GM12891 (cell line): Measurements from ENCODE around the gene ABHD14A.

Experiments used
- DNase-seq: peaks from one replicate; pipeline ENCODE4 v3.0.0; 2011; ENCODE audit warnings: low spot score; ENCODE audit not compliant: insufficient read length
- FAIRE-seq: peaks from 2 replicates; lab custom pipeline; 2011; peaks lifted over from hg19 to GRCh38; lab: Jason Lieb, UNC
- PAX5 ChIP-seq: IDR thresholded peaks from 2 replicates; pipeline ENCODE4 v1.6.1; 2011; ENCODE audit warnings: low read length, moderate library complexity, mild to moderate bottlenecking; ENCODE audit not compliant: insufficient read depth, severe bottlenecking
- POLR2A ChIP-seq: IDR thresholded peaks from 2 replicates; pipeline ENCODE4 v1.6.1; 2011; ENCODE audit warnings: low read depth, low read length, control low read depth
- POLR2AphosphoS5 ChIP-seq: IDR thresholded peaks from 2 replicates; pipeline ENCODE4 v1.6.1; 2011; ENCODE audit warnings: low read depth, low read length, control low read depth
- POU2F2 ChIP-seq: IDR thresholded peaks from 2 replicates; pipeline ENCODE4 v1.6.1; 2011; ENCODE audit warnings: low read depth, mild to moderate bottlenecking, control low read depth, low read length, moderate library complexity
- SPI1 ChIP-seq: IDR thresholded peaks from 2 replicates; pipeline ENCODE4 v1.6.1; 2011; ENCODE audit warnings: low read depth, low read length, control low read depth
- TAF1 ChIP-seq: IDR thresholded peaks from 2 replicates; pipeline ENCODE4 v1.6.1; 2011; ENCODE audit warnings: low read depth, low read length, control low read depth

The ABHD14A gene

DNA sequence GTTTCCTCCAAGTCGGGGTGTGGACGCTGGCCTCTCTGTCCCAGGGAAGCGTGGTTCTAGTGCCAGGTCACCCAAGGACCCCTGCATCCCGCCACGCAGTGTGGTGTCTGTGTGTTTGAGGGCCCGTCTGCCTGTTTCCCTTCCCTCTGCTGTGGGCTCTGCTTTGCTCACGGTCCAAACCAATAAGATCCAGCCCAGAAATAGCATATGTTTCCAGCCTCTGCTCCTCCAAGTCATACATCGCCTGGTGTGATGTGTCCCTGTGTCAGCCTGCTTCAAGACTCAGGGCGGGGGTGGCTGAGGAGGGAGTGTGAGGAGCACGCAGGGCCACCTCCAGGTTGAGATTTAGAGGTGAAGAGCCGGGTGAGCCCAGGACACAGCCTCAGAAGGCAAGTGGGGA, 42.7 kb downstream of the ABHD14A start:
- TF ChIP-seq POLR2AphosphoS5 (no peak), PAX5 (no peak)
- FAIRE-seq: no peak
- DNase-seq: no peak

DNA sequence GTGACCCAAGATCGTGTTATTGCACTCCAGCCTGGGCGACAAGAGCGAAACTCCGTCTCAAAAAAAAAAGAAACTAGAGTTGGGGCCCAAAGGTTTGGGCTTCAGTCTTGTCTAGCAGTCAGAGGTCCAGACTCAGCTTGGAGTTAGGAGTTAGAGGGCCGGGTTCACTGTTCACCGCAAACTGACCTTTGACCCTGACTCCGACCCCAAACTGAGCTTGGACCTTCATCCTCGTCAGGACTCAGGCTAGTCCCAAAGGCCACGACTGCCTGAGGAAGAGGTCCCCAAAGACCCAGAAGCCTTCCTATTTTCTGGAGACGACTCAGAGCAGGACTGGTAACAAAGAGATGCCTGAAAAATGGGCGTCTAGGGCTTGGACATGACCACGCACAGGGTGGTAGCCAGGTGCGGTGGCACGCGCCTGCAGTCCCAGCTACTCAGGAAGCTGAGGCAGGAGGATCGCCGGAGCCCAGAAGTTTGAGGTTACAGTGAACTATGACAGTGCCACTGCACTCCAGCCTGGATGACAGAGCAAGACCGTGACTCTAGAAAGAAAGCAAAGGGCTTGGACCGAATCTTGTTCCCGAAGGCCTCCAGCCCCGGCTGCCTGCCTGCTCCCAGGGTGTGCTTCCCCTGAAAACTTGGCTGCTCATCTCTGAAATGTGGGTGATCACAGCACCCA, 43.6 kb downstream of the ABHD14A start:
- DNase-seq: no peak
- FAIRE-seq: no peak
- no peak for TF ChIP-seq PAX5
- no peak for TF ChIP-seq POLR2A
- no peak for TF ChIP-seq TAF1
- TF ChIP-seq POLR2AphosphoS5: no peak
- no peak for TF ChIP-seq POU2F2
- TF ChIP-seq SPI1: no peak

DNA sequence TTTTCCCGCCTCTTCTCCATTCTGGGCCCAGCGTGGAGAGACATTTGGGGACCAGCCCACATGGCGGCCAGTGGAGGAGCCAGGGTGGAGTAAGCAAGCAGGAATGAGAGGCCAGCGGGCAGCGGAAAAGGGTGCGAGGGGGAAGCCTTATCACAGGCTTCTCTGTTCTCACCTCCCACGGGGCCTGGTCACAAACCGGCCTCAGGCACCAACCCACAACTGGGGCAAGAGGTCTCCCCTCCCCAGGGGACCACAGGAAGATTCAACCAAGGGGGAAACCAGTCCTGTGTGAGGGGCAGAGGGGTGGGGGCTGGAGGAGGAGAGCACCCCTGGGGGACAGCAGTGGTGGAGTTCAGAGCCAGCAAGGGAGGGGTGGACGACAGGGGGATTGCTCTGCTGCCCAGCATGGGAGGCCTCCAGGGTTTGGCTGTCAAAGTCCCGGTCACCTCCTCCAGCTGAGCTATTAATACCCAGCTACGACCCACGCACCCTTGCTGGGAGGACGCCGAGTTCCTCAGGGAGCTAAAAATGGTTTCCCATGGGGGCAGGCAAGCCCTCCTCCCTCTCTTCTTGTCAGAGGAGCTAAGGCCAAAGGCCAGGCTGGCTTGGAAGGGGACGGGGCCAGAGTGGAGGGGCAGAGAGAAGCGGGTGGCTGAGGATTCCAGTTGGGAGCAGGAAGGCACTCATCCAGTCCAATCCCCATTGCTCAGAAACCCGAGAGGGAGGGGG, 44.7 kb downstream of the ABHD14A start:
- no peak for FAIRE-seq
- DNase-seq: no peak
- TF ChIP-seq PAX5 (no peak), SPI1 (no peak), POLR2AphosphoS5 (no peak), POU2F2 (no peak), POLR2A (no peak), TAF1 (no peak)

DNA sequence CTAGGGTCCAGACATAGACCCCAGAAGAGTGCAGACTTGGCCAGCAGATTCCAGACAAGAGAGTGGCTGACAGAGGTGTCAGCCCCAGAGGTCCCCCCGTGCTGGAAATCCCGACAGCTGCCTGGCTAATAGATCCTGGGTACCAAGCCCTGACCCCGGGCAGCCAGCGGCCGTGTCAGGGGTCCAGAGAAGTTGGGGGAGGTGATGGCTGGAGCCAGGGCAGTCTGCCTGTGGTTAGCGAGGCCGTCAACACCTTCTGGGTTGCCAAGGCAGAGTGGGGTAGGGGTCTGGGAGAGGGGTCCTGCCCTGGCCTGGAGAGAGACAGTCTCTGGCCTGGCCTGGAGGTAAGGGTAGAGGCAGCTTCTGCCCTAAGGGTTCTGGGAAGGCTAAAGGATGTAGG, 45.9 kb downstream of the ABHD14A start:
- TF ChIP-seq POLR2A (no peak), PAX5 (no peak), POLR2AphosphoS5 (no peak), POU2F2 (no peak), TAF1 (no peak), SPI1 (no peak)
- DNase-seq (no peak), FAIRE-seq (no peak)

DNA sequence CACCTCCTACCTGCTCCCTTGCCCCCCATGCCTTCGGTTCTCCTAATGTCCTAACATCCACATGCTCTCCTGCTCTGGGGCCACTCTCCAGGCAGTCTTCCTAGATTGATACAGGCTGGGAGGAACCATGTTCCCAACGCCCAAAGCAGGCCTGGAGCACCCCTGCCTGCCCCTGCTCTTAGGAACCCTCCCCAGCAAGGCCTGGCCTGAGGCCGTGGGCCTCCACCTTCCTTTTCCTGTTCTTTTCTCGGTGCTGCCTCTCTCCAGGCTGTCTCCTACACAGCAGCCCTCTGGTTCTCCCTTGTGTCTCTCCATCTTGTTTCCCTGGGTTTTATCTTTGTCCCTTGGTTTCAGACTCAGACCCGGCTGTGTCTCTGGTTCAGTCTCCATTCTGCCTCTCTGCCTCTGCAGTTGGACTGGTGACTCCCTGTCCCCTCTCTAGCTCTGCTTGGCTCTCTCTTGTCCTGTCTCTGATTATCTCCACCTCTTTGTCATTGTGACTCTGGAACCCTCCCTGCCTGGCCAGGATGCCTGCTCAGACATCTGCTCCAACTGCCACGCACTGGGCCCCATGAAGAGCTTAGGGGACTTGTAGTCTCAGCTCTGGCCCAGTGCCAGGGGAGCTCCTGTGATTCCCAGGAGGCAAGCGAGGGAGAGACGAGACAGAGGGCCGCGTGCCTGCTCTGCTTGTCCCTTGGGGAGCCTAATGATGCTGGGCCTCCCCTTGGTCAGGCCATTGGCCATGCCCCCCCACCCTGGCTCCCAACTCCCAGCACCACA, 46.8 kb downstream of the ABHD14A start:
- TF ChIP-seq SPI1 (no peak), TAF1 (no peak), PAX5 (no peak), POLR2A (no peak), POLR2AphosphoS5 (no peak), POU2F2 (no peak)
- FAIRE-seq (no peak), DNase-seq (no peak)

DNA sequence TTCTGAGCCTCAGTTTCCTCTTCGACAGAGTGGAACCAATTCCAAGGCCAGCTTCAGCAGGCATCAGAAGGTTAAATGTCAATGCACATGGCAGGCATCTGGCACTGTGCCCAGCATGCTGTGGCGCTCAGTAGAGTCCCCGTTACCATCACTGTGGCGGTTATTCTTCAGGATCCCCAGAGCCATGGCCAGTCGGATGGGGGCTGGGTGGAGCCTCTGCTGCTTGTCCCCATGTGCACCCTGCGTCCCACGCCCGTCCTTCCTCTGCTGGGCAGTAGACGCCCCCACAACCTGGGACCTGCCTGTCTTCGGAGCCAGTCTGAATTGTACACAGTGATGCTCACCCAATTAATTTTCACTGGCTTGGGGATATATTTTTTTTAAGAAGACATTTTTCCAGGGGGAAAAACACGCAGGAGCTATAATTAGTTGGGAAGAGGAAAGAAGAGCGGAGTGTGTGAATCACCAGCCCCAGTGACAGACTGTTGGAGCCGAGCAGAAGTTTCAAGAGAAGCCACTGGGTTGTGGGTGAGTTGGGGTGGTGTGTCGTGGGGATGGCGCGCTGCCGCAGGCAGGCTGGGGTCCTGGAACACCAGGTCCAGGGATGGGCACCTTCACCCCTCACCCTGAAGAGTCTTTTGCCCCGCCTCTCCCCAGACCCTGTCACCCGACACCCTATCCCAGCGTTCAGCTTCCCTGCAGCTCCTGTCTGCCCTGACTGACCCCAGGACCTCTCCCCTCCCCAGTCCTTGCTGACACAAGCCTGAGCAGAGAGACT, 47.6 kb downstream of the ABHD14A start:
- DNase-seq (no peak), FAIRE-seq (no peak)
- TF ChIP-seq POU2F2 (no peak), POLR2AphosphoS5 (no peak), TAF1 (no peak), PAX5 (no peak), SPI1 (no peak), POLR2A (no peak)

DNA sequence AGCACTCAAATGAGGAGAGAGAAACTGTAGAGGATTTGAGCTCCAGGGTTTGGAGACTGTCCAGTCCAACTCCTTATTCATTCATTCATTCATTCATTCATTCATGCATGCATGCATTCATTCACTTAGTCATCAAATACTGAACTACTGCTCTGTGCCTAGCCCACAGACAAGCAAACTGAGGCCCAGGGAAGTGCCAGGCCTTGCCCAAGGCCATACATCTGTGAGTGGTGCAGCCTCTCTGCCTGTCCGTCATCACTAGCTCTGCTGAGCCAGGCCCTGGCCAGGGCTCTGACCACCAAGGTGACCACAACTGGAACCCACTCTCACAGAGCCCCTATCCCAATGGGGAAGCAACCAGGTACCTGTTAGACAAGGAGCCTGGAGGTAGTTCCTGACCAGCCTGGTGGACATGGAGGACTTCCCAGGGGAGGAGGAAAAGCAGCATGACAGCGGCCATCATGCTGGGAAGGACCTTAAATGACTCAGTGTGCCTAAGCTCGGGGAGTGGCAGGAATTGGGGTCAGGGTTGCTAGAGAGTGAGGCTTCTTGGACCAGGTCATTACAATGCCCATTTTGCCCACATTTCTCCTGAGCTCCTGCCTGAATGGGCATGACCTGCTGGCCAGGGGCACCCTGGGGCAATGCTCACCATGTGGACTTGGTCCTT, 48.4 kb downstream of the ABHD14A start:
- FAIRE-seq (peak; percentile 65), DNase-seq (no peak)
- no peak for TF ChIP-seq POLR2A
- no peak for TF ChIP-seq PAX5
- TF ChIP-seq SPI1: no peak
- no peak for TF ChIP-seq TAF1
- TF ChIP-seq POU2F2: no peak
- no peak for TF ChIP-seq POLR2AphosphoS5
